ENCODE measurements around the gene MRNIP.

Gene MRNIP

GRCh38 chr5:179887802-179888201 lies 29.2 kb upstream of the MRNIP start:
- DNase-seq (ENCODE audit: low spot score) = no peak

GRCh38 chr5:179887095-179887494 lies 28.5 kb upstream of the MRNIP start:
- DNase-seq (ENCODE audit: low spot score) = no peak

GRCh38 chr5:179886190-179886911 lies 27.7 kb upstream of the MRNIP start:
- no peak for DNase-seq (ENCODE audit: low spot score)

GRCh38 chr5:179885491-179886090 lies 27.0 kb upstream of the MRNIP start:
- no peak for DNase-seq (ENCODE audit: low spot score)

DNA sequence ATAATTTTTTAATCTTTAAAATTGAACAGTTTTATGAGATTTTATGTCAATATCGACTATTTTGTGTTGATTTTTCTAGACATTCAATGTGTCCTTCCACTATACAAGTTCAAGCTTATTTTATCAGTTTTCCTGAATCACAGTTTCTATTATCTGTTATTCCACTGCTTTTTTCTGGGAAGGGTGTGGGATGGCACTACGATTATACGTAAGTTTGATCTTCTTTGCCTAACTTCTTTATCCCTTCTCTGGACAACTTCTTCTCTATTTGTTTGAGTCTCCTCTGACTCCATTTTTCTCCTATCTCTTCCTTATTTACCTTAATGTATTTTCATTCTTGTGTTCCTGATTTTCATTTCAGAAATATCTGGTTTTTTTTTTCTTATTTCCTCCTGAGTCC lies 24.5 kb upstream of the MRNIP start:
- DNase-seq (ENCODE audit: low spot score) = no peak

- no peak for DNase-seq (ENCODE audit: low spot score)
These were observed 23.7 kb upstream of the MRNIP start for GRCh38 chr5:179882338-179882737.

DNA sequence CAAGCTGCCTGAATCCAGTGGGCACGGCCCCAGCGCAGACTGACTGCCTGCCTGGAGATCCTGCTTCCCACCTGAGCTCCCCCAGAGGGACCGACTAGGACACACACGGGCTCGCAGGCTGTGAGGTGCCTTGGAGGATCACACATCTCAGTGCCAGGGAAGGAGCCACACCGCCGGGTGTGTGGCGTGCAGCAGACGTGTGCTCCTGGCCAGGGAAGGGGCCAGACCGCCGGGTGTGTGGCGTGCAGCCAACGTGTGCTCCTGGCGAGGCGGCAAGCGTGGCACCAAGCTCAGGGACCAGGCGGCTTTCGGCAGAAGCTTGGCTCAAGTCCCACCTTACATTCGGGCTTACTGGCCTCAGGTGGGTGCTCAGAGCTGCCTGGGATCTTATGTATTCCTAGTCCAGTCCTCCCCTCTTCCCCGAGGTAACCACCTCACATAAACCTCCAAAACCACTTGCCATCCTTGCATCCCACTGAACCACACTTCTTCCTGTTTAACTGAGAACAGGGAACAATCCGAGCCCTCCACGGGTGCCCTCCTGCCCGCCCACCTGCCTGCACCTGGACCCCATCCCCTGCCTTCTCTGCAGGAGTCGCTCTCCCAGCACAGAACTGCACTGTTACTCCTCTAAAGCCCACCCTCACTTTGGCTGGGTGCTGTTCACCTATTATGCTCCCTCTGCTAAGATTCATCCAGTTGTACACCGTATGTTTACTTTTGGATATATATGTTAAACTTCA lies 22.4 kb upstream of the MRNIP start:
- no peak for DNase-seq (ENCODE audit: low spot score)

DNA sequence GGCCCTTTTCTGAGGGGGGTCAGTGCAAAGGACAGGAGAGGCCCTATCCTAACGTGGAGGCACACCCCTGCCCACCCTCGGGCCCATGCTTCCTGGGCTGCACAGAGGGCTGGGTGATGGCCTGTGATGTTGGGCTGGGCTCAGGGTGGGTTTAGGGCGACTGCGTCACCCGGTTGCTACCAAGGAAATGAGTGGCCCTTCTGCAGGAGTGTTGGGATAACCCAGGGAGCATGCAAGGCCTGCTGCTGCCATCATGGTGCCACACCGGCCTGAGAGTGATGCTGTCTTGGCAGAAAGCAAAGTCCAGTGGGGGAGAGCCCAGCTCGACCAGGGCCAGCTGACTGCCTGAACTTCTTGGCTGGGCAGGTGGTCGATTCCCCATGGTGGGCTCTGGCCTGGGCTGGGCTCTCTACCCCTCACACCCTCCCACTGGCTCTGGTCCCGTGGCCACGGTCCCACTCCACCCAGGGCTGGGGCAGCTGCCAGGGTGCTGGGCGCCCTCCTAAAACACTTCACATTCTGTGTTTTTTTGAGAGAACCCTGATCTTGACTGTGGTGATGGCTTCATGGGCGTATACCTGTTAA lies 21.5 kb upstream of the MRNIP start:
- DNase-seq (ENCODE audit: low spot score) = no peak

- DNase-seq (ENCODE audit: low spot score) = no peak
These were observed 21.0 kb upstream of the MRNIP start for GRCh38 chr5:179879690-179880010.

GRCh38 chr5:179879003-179879689 lies 20.5 kb upstream of the MRNIP start:
- no peak for DNase-seq (ENCODE audit: low spot score)

- no peak for DNase-seq (ENCODE audit: low spot score)
These were observed 19.8 kb upstream of the MRNIP start for GRCh38 chr5:179878222-179879002.

GRCh38 chr5:179876610-179876952 lies 18.0 kb upstream of the MRNIP start:
- DNase-seq (ENCODE audit: low spot score) = no peak

- DNase-seq (ENCODE audit: low spot score) = no peak
These were observed 17.4 kb upstream of the MRNIP start for GRCh38 chr5:179875741-179876609.

DNA sequence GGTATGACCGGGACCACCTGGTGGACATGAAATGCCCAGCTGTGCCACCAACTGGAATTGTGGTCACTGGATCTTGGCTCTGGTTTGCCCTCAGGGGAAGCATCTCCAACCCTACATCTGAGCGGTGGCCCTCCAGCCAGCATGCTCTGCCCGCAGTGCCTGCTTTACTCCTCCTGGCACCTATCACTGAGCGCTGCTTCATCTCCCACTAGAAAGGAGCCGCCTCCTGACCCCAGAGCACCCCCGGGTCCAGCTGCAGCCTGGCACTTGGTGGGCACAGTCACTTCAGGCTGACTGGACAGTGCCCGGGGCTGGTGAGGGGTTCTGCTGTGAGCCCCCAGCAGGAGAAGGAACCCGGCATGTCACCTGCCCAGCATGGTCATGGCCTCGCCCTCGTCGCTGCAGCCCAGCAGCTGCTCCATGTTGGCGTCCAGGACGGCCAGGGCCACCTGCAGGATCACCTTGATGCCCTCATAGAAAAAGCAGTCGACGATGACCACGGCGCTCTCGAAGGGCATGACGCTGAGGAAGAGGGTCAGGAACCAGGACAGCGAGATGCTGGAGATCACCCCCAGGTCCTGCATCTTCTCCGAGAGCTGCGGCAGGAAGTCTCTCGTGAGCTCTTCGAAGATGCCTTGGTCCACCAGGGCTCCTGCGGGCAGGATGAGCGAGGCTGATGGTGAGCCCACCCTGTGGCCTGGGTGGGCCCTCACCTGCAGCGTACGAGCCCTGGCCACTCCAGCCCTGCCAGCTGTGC lies 16.1 kb upstream of the MRNIP start:
- DNase-seq (ENCODE audit: low spot score) = no peak

DNA sequence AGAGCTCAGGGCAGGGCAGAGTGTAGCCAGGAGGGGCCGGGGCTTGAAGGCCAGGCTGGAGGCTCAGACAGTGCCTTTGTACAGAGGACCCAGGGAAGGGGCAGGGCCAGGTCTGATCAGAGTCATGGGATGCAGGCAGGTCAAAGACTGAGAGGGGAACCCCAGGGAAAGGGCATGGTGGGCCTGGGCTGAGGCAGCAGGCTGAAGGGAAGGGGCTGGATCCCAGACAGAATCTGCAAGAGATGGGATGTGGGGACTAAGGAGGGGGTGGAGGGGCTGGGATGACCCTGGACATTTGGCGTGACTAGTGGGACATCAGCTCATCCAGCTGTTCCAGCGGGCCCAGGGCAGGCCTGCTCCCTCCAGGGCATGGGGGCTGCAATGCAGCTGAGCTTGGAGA lies 15.5 kb upstream of the MRNIP start:
- DNase-seq (ENCODE audit: low spot score) = no peak

DNA sequence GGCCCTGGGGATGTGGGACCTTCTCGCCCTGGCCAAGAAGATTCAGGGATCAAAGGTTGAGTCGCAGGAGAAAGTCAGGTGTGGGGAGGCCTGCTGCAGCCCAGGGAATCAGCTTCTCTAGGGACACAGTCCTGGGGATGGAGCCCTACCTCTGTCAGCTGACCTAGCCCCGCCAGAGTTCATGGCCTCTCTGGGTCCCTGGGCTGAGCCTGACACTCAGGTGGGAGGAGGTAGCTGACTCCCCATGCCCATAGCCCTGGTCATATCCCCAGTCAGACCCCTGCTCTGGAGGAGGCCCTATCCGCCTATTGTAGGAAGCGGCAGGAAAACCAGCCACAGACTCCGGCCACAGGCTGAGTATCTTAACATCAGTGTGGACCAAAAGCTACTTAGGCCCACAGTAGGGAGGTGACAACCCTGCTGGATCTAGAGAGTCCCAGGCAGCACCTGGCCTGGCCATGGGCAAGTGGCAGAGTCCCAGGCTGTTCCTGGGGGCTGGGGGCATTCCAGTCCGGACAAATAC lies 15.0 kb upstream of the MRNIP start:
- DNase-seq (ENCODE audit: low spot score) = no peak

DNA sequence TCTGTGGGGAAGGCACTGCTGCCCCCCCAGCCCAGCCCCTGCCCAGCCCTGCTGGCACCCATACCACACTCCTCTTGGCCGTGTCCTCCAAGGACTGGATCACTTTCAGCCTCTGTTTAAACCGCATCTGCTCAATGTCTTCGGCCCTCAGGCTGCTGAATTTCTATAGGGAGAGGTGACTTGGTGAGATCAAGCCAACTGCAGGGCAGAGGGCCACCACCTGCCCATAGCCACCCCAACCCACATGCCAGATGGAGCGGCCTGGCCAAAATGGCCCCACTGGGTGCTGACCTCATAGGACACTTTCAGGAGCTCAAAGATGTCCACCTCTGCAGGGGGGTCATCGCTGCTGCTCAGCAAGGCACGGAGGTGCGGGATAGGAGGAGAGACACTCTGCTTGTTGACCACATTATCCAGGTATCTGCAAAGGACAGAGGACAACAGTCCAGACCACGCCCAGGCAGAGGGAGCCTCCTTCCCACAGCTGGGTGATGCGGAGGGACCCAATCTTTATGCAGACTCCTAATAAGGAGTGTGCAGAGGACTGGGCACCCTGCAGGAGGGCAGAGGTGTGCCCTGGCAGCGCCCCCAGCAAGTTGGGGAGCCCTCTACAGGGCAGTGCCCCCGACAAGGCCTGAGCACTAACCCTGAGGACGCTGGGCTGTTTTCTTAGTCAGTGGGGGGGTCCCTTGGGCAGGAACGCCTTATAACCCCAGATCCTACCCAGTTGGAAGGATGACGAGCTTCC lies 14.4 kb upstream of the MRNIP start:
- DNase-seq (ENCODE audit: low spot score) = no peak

DNA sequence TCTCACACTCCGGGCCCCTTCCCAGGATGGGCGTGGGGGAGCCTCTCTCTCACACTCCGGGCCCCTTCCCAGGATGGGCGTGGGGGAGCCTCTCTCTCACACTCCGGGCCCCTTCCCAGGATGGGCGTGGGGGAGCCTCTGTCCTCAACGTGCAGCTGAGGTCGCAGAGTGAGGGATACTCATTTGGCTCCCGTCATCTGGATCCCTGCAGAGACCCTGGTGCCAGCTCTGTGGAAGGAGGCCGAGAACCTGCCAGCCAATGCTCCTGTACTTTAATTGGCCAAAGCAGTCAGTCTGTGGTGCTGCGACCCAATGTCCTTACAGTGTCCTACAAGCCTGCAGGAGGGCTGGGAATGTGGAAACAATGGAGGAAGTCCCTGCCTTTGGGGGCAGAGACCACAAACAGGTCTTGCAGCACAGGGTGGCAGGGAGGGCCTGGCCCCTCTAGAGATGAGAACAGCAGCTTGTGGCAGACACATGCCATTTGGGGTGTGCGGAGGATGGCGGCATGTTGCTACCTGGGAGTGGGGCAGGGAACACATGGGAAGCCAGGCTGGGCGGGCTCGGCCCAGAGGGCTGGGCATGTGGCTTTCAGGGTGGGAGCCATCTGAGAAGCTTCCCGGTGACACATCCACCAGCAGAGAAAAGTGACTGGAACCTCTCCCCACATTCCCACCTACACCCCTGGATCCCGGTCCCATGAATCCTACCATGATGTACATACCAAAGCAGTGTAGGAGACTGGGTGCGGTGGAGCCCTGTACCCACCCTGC lies 13.6 kb upstream of the MRNIP start:
- no peak for DNase-seq (ENCODE audit: low spot score)
